ENCODE measurements around the gene JUN. TPM values are rescaled to one million over a fixed set of nuclear protein-coding genes. Genes with fewer than 3 reads are reported as not detected.

The JUN gene
- total RNA-seq, 1 experiment from 2014 or later = 14.2 TPM

DNA sequence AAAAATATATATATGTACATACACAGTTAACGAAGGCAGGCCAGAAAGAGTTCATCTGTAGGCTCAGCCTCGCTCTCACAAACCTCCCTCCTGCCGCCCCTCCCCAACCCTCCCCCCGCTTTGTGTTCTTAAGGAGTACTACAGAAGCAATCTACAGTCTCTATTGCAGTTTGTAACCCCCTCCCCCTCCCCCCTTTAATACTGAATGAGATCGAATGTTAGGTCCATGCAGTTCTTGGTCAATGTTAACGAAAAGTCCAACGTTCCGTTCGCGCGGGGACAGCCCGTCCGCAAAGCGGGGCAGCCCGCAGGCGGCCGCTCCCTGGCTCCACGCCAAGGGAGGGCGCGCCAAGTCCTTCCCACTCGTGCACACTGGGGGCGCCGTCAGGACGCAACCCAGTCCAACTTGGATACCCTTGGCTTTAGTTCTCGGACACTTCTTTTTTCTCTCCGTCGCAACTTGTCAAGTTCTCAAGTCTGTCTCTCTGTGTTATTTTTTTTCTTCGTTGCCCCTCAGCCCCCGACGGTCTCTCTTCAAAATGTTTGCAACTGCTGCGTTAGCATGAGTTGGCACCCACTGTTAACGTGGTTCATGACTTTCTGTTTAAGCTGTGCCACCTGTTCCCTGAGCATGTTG, 2.2 kb downstream of the JUN start:
- peak overlapping the region; percentile 24 for H3K18ac ChIP-seq (ENCODE audit: insufficient read length, low read depth, low read length)
- H2BK20ac ChIP-seq (ENCODE audit: low read depth, low read length, poor library complexity, severe bottlenecking) = no peak overlapping the region
- H2BK120ac ChIP-seq (ENCODE audit: low read depth, low read length, poor library complexity, severe bottlenecking) = no peak overlapping the region
- Mint-ChIP-seq H3K36me3 (ENCODE audit: insufficient read depth in 1 of 3, low read depth in 3 of 3) (peaks cover 0 to 9% (median 6%) of the 10 kb centered on the region in 3 experiments; a peak in 4 of 7 replicates), H3K27me3 (ENCODE audit: low read depth) (peaks cover 32% of the 10 kb centered on the region), H3K27ac (no peak overlapping the region), H3K9me3 (peaks cover 4 to 7% of the 10 kb centered on the region in 2 experiments; a peak in 2 of 5 replicates), H3K4me1 (peaks cover 18 to 26% of the 10 kb centered on the region in 2 experiments), H3K4me3 (peak overlapping the region; percentile 83 to 91)
- no peaks in the 10 kb centered on the region for H3K9me3 ChIP-seq (ENCODE audit: control insufficient read depth, low read depth, low read length)
- TF ChIP-seq, protein P1, sequence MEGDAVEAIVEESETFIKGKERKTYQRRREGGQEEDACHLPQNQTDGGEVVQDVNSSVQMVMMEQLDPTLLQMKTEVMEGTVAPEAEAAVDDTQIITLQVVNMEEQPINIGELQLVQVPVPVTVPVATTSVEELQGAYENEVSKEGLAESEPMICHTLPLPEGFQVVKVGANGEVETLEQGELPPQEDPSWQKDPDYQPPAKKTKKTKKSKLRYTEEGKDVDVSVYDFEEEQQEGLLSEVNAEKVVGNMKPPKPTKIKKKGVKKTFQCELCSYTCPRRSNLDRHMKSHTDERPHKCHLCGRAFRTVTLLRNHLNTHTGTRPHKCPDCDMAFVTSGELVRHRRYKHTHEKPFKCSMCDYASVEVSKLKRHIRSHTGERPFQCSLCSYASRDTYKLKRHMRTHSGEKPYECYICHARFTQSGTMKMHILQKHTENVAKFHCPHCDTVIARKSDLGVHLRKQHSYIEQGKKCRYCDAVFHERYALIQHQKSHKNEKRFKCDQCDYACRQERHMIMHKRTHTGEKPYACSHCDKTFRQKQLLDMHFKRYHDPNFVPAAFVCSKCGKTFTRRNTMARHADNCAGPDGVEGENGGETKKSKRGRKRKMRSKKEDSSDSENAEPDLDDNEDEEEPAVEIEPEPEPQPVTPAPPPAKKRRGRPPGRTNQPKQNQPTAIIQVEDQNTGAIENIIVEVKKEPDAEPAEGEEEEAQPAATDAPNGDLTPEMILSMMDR (conservative IDR thresholded peaks at IDR 0.05) = peak; percentile 34; the same call in 2 of the 3 replicates
- H2BK12ac ChIP-seq (ENCODE audit: insufficient read length, low read depth, low read length) = no peak overlapping the region
- H3T11ph ChIP-seq (ENCODE audit: low read length) = no peak overlapping the region
- peak overlapping the region; percentile 96 for H3K4me2 ChIP-seq (ENCODE audit: insufficient read depth, insufficient read length, low read length)
- H4K5ac ChIP-seq (ENCODE audit: insufficient read length, low read depth, low read length) = no peak overlapping the region
- DNase-seq = peak; percentile 32
- H3K56ac ChIP-seq (ENCODE audit: insufficient read length, low read depth, low read length) = no peak overlapping the region
- peaks cover 32% of the 10 kb centered on the region for H3K23me2 ChIP-seq (ENCODE audit: insufficient read length, low read depth, low read length, poor library complexity, severe bottlenecking)
- H3K27me3 ChIP-seq (ENCODE audit: insufficient read depth, low read length) = peaks cover 12% of the 10 kb centered on the region; the same call in 1 of the 2 replicates
- no CpG with 5 or more reads among the region's 32 CpGs for WGBS (ENCODE audit: extremely low coverage, insufficient read length, low lambda C conversion rate)
- H3K79me1 ChIP-seq (ENCODE audit: insufficient read depth, low read depth, low read length, poor library complexity, severe bottlenecking) = no peaks in the 10 kb centered on the region
- no peak overlapping the region for H3K23ac ChIP-seq (ENCODE audit: insufficient read length, low read depth, low read length)
- H2AK5ac ChIP-seq (ENCODE audit: insufficient read length, low read length) = no peak overlapping the region
- no peak overlapping the region for H3K27ac ChIP-seq (ENCODE audit: insufficient read length, low read depth, low read length)
- H2BK5ac ChIP-seq (ENCODE audit: insufficient read length, low read length) = no peak overlapping the region
- H3K9ac ChIP-seq (ENCODE audit: extremely low read depth, insufficient read length, low read length) = peak overlapping the region; percentile 47
- H3K14ac ChIP-seq (ENCODE audit: insufficient read depth, low read length) = peak overlapping the region; percentile 85; the same call in 1 of the 2 replicates
- no peaks in the 10 kb centered on the region; the same call in 1 of the 2 replicates for H3K79me2 ChIP-seq (ENCODE audit: insufficient read depth, low read length)
- H4K91ac ChIP-seq (ENCODE audit: insufficient read length, low read depth, low read length) = no peak overlapping the region
- H3K4ac ChIP-seq (ENCODE audit: low read depth, low read length) = no peak overlapping the region
- no peaks in the 10 kb centered on the region for H4K20me1 ChIP-seq (ENCODE audit: control insufficient read depth, insufficient read depth, insufficient read length)
- no peak overlapping the region for H2BK15ac ChIP-seq (ENCODE audit: low read depth, low read length)
- no peak overlapping the region for H4K8ac ChIP-seq (replicated peaks; ENCODE audit: insufficient read length, low read depth, low read length)
- H3K4me1 ChIP-seq (ENCODE audit: insufficient read depth, low read length) = peaks cover 5% of the 10 kb centered on the region; the same call in 1 of the 2 replicates
- H2AFZ ChIP-seq (ENCODE audit: low read length) = no peak overlapping the region

All from H9 (cell line).